Peyer's patch (tissue), 4 donors: ENCODE data around the gene DSCAML1. TPM values are rescaled to one million over a fixed set of nuclear protein-coding genes. Genes with fewer than 3 reads are reported as not detected.

Experiments
- DNase-seq, 3 donors: peaks; one replicate each; pipeline ENCODE4 v3.0.0-alpha.2; 2017 to 2019
- H3K27ac ChIP-seq, 4 donors: fragments of 200-600 bp; sonication (generic); one replicate each; pipeline ENCODE4 v1.5.1; 2016 to 2019
- H3K27me3 ChIP-seq, 2 donors: fragments of 200-600 bp; sonication (generic); one replicate each; pipeline ENCODE4 v1.5.1; 2019
- H3K36me3 ChIP-seq, 3 donors: fragments of 200-600 bp; sonication (generic); one replicate each; pipeline ENCODE4 v1.5.1; 2016 to 2019
- H3K4me1 ChIP-seq, 4 donors: fragments of 200-600 bp; sonication (generic); one replicate each; pipeline ENCODE4 v1.5.1; 2016 to 2019
- H3K4me3 ChIP-seq, 4 donors: fragments of 200-600 bp; sonication (generic); 1 replicate in 3 of 4; 2 replicates in 1 of 4; pipeline ENCODE4 v1.5.1; 2016 to 2019; ENCODE audit warnings: mild to moderate bottlenecking in 1 of 4
- H3K9me3 ChIP-seq, 4 donors: fragments of 200-600 bp; sonication (generic); one replicate each; pipeline ENCODE4 v1.5.1; 2016 to 2019; ENCODE audit warnings: mild to moderate bottlenecking in 1 of 4
- POLR2A ChIP-seq, 2 donors: fragments of 450-650 bp; IDR thresholded peaks; one replicate each; pipeline ENCODE4 v1.5.1; 2017; ENCODE audit warnings: antibody characterized with exemption in 2 of 2, mild to moderate bottlenecking in 2 of 2, moderate library complexity in 2 of 2
- total RNA-seq, 4 donors: library from RNA; depleted of rRNA; stranded (reverse); fragments of >200 nt; gene quantifications; one replicate each; pipeline ENCODE4 v1.1.0, GENCODE V29; 2016
- TF ChIP-seq, protein P1 (sequence below), 6 experiments: fragments of 450-650 bp in 4 of 6; fragments of 200-600 bp in 2 of 6; sonication (generic) in 1 of 6; IDR thresholded peaks; one replicate each; pipeline ENCODE4 v1.5.1; 2017 to 2019; ENCODE audit warnings: antibody characterized with exemption in 6 of 6, mild to moderate bottlenecking in 3 of 6, moderate library complexity in 1 of 6

The DSCAML1 gene
- total RNA-seq, 4 donors from 2014 or later, result 0.18 to 5.8 (median 2.9) TPM

DNA sequence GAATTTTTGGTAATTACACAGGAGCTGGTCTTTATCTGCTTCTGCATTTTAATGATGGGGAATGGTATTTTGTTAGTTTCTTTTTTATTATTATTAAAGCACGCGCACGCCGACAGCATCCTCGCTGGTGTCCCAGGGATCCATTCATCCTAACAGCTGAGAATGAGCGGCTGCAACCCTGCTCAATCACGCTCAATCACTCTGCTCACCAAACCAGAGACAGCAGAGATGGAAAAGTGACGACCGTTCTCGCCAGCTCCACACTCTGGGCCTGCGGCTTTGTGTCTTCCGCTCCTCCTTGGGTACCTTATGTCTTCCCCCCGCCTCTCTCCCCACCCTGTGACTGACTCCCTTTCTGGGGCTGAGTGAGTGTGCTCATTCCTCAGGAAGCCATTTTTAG is 84.5 kb downstream of the DSCAML1 start:
- Histone ChIP-seq H3K4me1 (no peaks in the 10 kb centered on the region), H3K9me3 (no peaks in the 10 kb centered on the region)
- TF ChIP-seq POLR2A (IDR thresholded peaks at IDR 0.05), result no peak
- TF ChIP-seq, protein P1, sequence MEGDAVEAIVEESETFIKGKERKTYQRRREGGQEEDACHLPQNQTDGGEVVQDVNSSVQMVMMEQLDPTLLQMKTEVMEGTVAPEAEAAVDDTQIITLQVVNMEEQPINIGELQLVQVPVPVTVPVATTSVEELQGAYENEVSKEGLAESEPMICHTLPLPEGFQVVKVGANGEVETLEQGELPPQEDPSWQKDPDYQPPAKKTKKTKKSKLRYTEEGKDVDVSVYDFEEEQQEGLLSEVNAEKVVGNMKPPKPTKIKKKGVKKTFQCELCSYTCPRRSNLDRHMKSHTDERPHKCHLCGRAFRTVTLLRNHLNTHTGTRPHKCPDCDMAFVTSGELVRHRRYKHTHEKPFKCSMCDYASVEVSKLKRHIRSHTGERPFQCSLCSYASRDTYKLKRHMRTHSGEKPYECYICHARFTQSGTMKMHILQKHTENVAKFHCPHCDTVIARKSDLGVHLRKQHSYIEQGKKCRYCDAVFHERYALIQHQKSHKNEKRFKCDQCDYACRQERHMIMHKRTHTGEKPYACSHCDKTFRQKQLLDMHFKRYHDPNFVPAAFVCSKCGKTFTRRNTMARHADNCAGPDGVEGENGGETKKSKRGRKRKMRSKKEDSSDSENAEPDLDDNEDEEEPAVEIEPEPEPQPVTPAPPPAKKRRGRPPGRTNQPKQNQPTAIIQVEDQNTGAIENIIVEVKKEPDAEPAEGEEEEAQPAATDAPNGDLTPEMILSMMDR (IDR thresholded peaks at IDR 0.05), result no peak

DNA sequence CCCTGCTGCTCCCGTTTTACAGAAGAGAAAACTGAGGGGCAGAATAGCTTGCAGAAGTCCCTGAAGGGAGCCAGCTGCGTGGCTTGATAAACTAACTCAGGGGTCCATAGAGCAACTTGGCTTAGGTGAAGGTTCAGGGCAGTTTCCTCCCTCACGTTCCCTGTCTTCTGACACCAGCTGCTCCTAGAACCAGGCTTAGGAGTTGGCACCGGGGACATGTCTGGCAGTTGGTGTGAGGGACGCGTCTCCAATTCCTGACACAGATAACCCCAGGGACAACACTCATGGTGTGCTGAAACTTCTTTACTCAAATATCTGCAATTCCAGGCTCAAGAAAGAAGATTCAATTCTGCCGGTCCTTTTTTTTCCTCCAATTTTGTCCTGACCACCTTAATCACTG is 85.7 kb downstream of the DSCAML1 start:
- no peak for TF ChIP-seq POLR2A (IDR thresholded peaks at IDR 0.05)
- TF ChIP-seq, protein P1 (IDR thresholded peaks at IDR 0.05), result no peak

More for the DNA sequence above, 84.5 kb downstream of the DSCAML1 start:
- no peak for DNase-seq
- H3K36me3 ChIP-seq, result no peaks in the 10 kb centered on the region
- H3K27me3 ChIP-seq, result no peaks in the 10 kb centered on the region
- H3K27ac ChIP-seq, result no peak overlapping the region
- no peak overlapping the region for H3K4me3 ChIP-seq

DNA sequence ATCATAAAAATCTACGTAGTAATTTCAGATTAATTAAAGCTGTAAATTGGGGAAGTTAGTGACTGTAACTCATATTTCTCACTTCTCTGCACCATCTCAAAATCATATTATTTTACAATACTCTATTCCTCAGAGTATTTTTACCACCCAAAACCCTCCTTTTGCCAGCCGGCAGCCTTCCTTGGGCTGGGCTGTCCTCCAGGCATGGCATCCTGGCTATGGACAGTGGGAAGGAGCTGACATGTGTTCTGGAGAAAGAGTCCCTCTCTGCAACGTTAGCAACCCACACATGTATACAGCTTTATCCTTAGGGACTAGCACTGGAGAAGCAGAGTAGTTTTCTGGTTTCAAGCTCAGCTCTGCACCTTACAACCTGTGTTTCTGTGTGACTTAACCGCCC is 86.8 kb downstream of the DSCAML1 start:
- Histone ChIP-seq H3K4me3 (no peak overlapping the region), H3K36me3 (no peaks in the 10 kb centered on the region), H3K27me3 (no peaks in the 10 kb centered on the region), H3K27ac (no peak overlapping the region), H3K4me1 (no peaks in the 10 kb centered on the region), H3K9me3 (no peaks in the 10 kb centered on the region)
- TF ChIP-seq, protein P1 (IDR thresholded peaks at IDR 0.05), result no peak
- no peak for TF ChIP-seq POLR2A (IDR thresholded peaks at IDR 0.05)
- no peak for DNase-seq

More for the DNA sequence above, 85.7 kb downstream of the DSCAML1 start:
- H3K9me3 ChIP-seq, result no peaks in the 10 kb centered on the region
- no peak overlapping the region for H3K4me3 ChIP-seq
- no peaks in the 10 kb centered on the region for H3K27me3 ChIP-seq
- H3K4me1 ChIP-seq, result no peaks in the 10 kb centered on the region
- no peaks in the 10 kb centered on the region for H3K36me3 ChIP-seq
- H3K27ac ChIP-seq, result no peak overlapping the region
- DNase-seq, result no peak

DNA sequence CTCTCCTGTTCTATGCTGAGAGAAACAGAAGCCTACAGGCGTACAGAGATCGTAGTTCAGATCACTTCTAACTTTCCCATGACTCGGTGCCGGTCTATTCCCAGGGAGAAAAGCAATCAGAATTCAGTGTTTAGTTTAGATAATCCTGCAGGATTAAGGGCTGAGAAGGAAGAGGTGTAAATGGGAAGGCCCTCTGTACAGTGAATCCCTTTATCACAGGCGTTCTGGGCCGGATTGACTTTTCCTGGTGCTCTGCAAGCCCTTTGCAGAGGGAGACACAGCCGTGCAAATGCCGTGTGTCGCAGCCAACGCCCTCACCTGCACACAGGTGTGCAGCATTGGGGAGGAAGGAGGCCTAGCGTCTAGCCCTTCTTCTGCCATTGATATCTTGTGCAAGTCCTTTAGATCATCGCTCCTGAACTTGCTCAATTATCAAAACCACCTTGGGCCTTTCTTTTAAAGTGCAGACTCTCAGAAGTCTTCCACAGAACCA is 90.6 kb downstream of the DSCAML1 start:
- no peak for DNase-seq
- Histone ChIP-seq H3K9me3 (no peaks in the 10 kb centered on the region), H3K27me3 (no peaks in the 10 kb centered on the region), H3K27ac (no peak overlapping the region), H3K36me3 (no peaks in the 10 kb centered on the region), H3K4me1 (no peaks in the 10 kb centered on the region), H3K4me3 (no peak overlapping the region)
- no peak for TF ChIP-seq POLR2A (IDR thresholded peaks at IDR 0.05)
- TF ChIP-seq, protein P1 (IDR thresholded peaks at IDR 0.05), result no peak

DNA sequence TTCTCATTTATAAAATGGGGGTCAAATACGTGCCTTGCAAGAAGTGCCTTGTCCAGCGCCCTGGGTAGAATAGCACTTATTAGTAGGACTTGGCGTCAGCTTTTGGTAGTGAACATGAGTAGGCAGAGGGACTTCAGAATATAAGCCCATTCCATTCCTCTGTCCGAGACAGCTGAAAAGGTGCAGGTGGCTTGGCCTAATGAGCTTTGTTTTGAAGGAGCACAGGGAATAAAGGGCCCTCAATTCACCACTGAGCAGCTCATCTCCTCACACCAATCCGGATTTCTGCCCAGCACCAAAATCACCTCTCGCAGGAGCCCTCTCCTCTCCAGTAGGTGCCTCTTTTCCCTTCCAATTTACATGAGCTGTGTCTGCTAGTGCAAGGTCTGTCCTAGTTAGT is 91.2 kb downstream of the DSCAML1 start:
- H3K27me3 ChIP-seq, result no peaks in the 10 kb centered on the region
- H3K36me3 ChIP-seq, result no peaks in the 10 kb centered on the region
- DNase-seq, result no peak
- no peaks in the 10 kb centered on the region for H3K9me3 ChIP-seq
- H3K4me1 ChIP-seq, result no peaks in the 10 kb centered on the region
- H3K4me3 ChIP-seq, result no peak overlapping the region
- TF ChIP-seq, protein P1 (IDR thresholded peaks at IDR 0.05), result no peak
- TF ChIP-seq POLR2A (IDR thresholded peaks at IDR 0.05), result no peak
- no peak overlapping the region for H3K27ac ChIP-seq
